ENCODE results near the gene GLT1D1. TPM values are rescaled to one million over a fixed set of nuclear protein-coding genes. Genes with fewer than 3 reads are reported as not detected.

GLT1D1 gene
- total and polyA plus RNA-seq, 5 donors from 2014 or later = 0.07 to 0.08 TPM; not detected in 3

DNA sequence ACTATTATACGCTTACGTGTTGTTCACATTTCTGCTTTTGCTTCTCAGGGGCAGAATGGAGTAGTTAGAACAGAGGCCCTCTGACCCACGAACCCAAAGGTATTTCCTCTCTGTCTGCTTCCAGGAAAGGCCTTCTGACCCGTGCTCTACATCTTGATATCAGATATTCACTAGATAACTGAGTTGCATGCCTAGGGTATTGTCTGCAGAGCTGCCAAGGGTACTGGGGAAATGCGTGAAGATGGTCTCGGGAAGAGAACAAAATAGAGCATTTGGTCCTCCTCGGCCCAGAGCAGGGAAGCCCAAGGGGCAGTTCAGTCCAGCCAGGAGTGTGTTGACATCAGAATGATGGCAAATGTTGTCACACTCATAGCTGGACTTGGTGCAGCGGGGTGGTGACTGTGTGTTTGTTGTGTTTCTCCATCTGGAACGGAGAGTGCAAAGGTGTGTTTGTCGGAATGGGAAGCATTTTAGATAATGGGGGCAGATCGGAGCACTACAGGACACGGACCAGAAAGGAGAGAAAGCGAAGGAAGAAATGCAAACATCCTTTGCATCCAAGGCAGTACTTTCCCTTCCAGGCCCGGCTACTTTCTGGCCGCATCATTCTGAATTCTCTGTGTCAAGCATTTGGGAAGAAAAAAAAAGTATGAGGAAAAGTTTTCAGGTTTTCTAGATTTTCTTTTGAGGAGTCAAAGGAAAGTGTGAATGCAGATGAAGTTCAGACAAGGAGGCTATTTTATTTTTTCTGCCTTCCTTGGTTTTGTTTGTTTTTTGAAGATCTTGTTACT is 8.1 kb downstream of the GLT1D1 start:
- peaks cover 0 to 2% (median 0%) of the 10 kb centered on the region in 7 donors for H3K9me3 Mint-ChIP-seq
- no peak for ATAC-seq (ENCODE audit: low read depth in 2 of 2)

DNA sequence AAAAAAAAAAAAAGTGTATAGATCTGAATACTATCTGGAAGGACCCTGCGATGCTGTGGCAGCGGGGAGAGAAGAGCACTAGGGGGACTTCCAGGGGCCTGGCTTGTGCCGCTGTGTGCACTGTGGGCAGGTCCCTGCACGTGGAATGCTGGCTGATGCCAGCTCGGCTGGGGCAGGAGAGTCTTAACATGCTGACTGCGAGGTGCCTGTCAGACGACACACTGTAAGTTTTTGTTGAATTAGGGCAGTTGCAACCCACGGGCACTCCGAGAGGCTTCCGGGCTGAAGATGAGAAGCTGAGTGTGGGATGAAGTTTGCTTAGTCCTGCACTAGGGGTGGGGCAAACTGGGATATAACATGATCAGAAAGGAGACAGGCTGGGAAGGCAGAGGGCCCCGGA is 10.7 kb downstream of the GLT1D1 start:
- Mint-ChIP-seq H3K36me3 (no peaks in the 10 kb centered on the region), H3K4me3 (no peak overlapping the region), H3K27ac (no peak overlapping the region), H3K9me3 (peaks cover 0 to 2% (median 0%) of the 10 kb centered on the region in 7 donors), H3K4me1 (no peaks in the 10 kb centered on the region), H3K27me3 (no peaks in the 10 kb centered on the region)
- H3K9me3 ChIP-seq (ENCODE audit: control insufficient read depth in 2 of 2, low read length in 2 of 2) = no peaks in the 10 kb centered on the region
- no peak overlapping the region for H3K27ac ChIP-seq (ENCODE audit: insufficient read depth, low read length, poor library complexity, severe bottlenecking)
- H3K4me1 ChIP-seq (ENCODE audit: control insufficient read depth, insufficient read depth, low read length, poor library complexity, severe bottlenecking) = no peaks in the 10 kb centered on the region
- H3K4me3 ChIP-seq (ENCODE audit: low read depth, low read length) = no peak overlapping the region
- no peak for DNase-seq
- no peaks in the 10 kb centered on the region for H3K27me3 ChIP-seq (ENCODE audit: control insufficient read depth, insufficient read depth, low read length)
- ATAC-seq (ENCODE audit: low read depth in 2 of 2) = no peak
- no peaks in the 10 kb centered on the region for H3K36me3 ChIP-seq (ENCODE audit: control insufficient read depth, insufficient read depth, low read length)

More for the DNA sequence above, 8.1 kb downstream of the GLT1D1 start:
- Histone ChIP-seq H3K4me3 (ENCODE audit: low read depth, low read length) (no peak overlapping the region), H3K4me1 (ENCODE audit: control insufficient read depth, insufficient read depth, low read length, poor library complexity, severe bottlenecking) (no peaks in the 10 kb centered on the region), H3K27ac (ENCODE audit: insufficient read depth, low read length, poor library complexity, severe bottlenecking) (no peak overlapping the region), H3K36me3 (ENCODE audit: control insufficient read depth, insufficient read depth, low read length) (no peaks in the 10 kb centered on the region), H3K27me3 (ENCODE audit: control insufficient read depth, insufficient read depth, low read length) (no peaks in the 10 kb centered on the region), H3K9me3 (ENCODE audit: control insufficient read depth in 2 of 2, low read length in 2 of 2) (no peaks in the 10 kb centered on the region)
- Mint-ChIP-seq H3K27ac (no peak overlapping the region), H3K27me3 (peaks cover 12% of the 10 kb centered on the region), H3K4me3 (no peak overlapping the region), H3K36me3 (no peaks in the 10 kb centered on the region), H3K4me1 (no peaks in the 10 kb centered on the region)
- DNase-seq = no peak

DNA sequence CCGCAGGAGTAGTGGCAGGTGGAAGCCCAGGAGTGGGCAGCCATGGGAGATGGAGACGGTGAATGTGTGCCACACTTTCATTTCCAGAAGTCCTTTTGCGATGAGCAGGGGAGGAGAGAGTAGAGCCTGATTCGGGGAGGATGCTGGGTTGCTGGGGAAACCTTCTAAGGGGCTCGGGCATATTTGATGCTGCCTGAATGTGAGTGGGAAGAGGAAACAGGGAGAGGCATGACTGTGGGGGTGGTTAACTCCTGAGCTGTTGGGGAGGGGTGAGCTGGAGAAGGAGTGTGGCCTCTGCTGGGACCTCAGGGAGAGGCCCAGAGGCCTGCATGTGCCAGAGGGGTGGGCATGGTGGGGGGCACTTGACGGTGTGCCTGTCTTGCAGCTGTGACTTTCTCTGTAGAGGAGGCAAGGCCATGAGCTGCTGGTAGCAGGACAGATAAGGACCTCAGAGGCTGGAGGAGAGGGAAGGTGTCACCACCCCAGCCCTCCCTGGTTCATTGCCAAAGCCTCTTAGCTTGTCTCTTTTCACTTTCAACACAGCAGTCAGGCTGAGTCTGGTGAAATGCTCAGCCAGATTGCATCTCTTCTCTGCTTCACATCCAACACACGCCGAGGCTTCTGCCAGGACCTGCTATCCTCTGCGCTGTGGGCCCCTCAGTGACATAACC is 11.4 kb downstream of the GLT1D1 start:
- Histone ChIP-seq H3K36me3 (ENCODE audit: control insufficient read depth, insufficient read depth, low read length) (no peaks in the 10 kb centered on the region), H3K27ac (ENCODE audit: insufficient read depth, low read length, poor library complexity, severe bottlenecking) (no peak overlapping the region), H3K4me3 (ENCODE audit: low read depth, low read length) (no peak overlapping the region), H3K27me3 (ENCODE audit: control insufficient read depth, insufficient read depth, low read length) (no peaks in the 10 kb centered on the region), H3K4me1 (ENCODE audit: control insufficient read depth, insufficient read depth, low read length, poor library complexity, severe bottlenecking) (no peaks in the 10 kb centered on the region), H3K9me3 (ENCODE audit: control insufficient read depth in 2 of 2, low read length in 2 of 2) (no peaks in the 10 kb centered on the region)
- Mint-ChIP-seq H3K4me1 (no peaks in the 10 kb centered on the region), H3K9me3 (peaks cover 0 to 2% (median 0%) of the 10 kb centered on the region in 7 donors), H3K27ac (no peak overlapping the region), H3K27me3 (no peaks in the 10 kb centered on the region), H3K4me3 (no peak overlapping the region), H3K36me3 (no peaks in the 10 kb centered on the region)
- DNase-seq (no peak), ATAC-seq (ENCODE audit: low read depth in 2 of 2) (no peak)

DNA sequence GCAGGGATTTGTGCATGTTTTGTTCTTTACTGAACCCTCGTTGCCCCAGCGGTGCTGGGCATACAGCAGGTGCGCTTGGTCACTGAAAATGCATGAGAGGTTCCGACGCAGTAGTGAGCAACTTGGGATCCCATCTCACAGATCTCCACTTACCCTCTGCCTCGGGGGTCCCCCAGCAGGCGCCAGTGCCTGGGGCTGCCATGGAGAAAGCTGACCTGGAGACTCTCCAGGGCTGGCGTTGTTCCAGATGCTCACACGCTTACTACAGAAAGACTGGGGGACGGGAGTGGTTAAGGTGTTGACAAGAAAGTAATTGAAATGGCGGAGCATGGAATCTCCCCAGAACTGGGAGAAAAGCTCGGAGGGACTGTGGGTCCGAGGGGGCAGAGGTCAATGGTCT is 14.2 kb downstream of the GLT1D1 start:
- Mint-ChIP-seq H3K4me1 (no peaks in the 10 kb centered on the region), H3K4me3 (no peak overlapping the region), H3K9me3 (peaks cover 0 to 7% (median 1%) of the 10 kb centered on the region in 7 donors), H3K27me3 (no peaks in the 10 kb centered on the region), H3K27ac (no peak overlapping the region), H3K36me3 (no peaks in the 10 kb centered on the region)
- H3K27me3 ChIP-seq (ENCODE audit: control insufficient read depth, insufficient read depth, low read length) = no peaks in the 10 kb centered on the region
- no peak for ATAC-seq (ENCODE audit: low read depth in 2 of 2)
- H3K4me1 ChIP-seq (ENCODE audit: control insufficient read depth, insufficient read depth, low read length, poor library complexity, severe bottlenecking) = no peaks in the 10 kb centered on the region
- no peak for DNase-seq
- H3K4me3 ChIP-seq (ENCODE audit: low read depth, low read length) = no peak overlapping the region
- H3K9me3 ChIP-seq (ENCODE audit: control insufficient read depth in 2 of 2, low read length in 2 of 2) = no peaks in the 10 kb centered on the region
- H3K36me3 ChIP-seq (ENCODE audit: control insufficient read depth, insufficient read depth, low read length) = no peaks in the 10 kb centered on the region
- no peak overlapping the region for H3K27ac ChIP-seq (ENCODE audit: insufficient read depth, low read length, poor library complexity, severe bottlenecking)

DNA sequence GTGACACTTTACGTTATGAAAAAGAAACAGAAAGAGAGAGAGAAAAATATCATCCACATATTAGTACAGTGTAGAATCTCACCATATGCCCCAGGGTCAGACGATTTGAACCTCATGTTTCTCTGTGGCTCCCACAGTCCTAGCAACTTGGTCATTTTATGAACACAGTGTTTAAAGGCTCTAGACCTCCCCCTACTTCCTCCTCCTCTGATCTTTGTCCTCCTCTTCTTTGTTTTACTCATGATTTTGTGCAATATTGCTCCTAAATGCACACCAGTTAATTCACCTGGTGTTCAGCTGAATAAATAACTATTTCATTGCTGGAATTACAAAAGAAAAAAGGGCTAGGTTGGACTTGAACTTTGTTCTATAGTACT is 18.2 kb downstream of the GLT1D1 start:
- H3K27ac ChIP-seq (ENCODE audit: insufficient read depth, low read length, poor library complexity, severe bottlenecking) = no peak overlapping the region
- H3K9me3 ChIP-seq (ENCODE audit: control insufficient read depth in 2 of 2, low read length in 2 of 2) = peaks cover 3 to 4% of the 10 kb centered on the region in 2 experiments
- H3K36me3 Mint-ChIP-seq = no peaks in the 10 kb centered on the region
- no peaks in the 10 kb centered on the region for H3K4me1 Mint-ChIP-seq
- no peaks in the 10 kb centered on the region for H3K27me3 Mint-ChIP-seq
- H3K4me3 Mint-ChIP-seq = no peak overlapping the region
- DNase-seq (no peak), ATAC-seq (ENCODE audit: low read depth in 2 of 2) (no peak)
- no peaks in the 10 kb centered on the region for H3K36me3 ChIP-seq (ENCODE audit: control insufficient read depth, insufficient read depth, low read length)
- H3K27me3 ChIP-seq (ENCODE audit: control insufficient read depth, insufficient read depth, low read length) = no peaks in the 10 kb centered on the region
- H3K4me1 ChIP-seq (ENCODE audit: control insufficient read depth, insufficient read depth, low read length, poor library complexity, severe bottlenecking) = no peaks in the 10 kb centered on the region
- no peak overlapping the region for H3K4me3 ChIP-seq (ENCODE audit: low read depth, low read length)
- H3K9me3 Mint-ChIP-seq = peaks cover 0 to 11% (median 5%) of the 10 kb centered on the region in 7 donors
- H3K27ac Mint-ChIP-seq = no peak overlapping the region

DNA sequence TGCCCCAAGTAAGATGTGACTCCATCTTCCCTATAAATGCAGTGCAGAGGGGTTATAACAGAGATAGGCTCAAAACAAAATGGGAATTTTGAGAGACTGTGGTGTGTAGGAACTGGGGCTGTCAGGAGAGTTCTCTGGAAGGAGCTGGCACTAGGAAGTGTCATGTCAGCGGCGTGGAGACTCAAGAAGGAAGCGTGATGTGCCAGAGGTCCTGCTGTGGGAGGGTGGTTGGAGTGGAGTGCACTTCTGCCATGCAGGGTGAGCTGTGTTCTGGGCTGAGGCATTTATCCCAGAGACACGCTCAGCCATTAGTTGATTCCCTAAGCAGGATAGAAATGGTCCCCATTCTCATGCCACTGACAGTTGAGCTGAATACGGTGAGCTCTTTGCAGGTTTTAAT is 19.0 kb downstream of the GLT1D1 start:
- ATAC-seq (ENCODE audit: low read depth in 2 of 2) (no peak), DNase-seq (no peak)
- Histone ChIP-seq H3K4me1 (ENCODE audit: control insufficient read depth, insufficient read depth, low read length, poor library complexity, severe bottlenecking) (no peaks in the 10 kb centered on the region), H3K9me3 (ENCODE audit: control insufficient read depth in 2 of 2, low read length in 2 of 2) (peaks cover 11 to 12% of the 10 kb centered on the region in 2 experiments), H3K36me3 (ENCODE audit: control insufficient read depth, insufficient read depth, low read length) (no peaks in the 10 kb centered on the region), H3K27me3 (ENCODE audit: control insufficient read depth, insufficient read depth, low read length) (no peaks in the 10 kb centered on the region), H3K4me3 (ENCODE audit: low read depth, low read length) (no peak overlapping the region), H3K27ac (ENCODE audit: insufficient read depth, low read length, poor library complexity, severe bottlenecking) (no peak overlapping the region)
- Mint-ChIP-seq H3K9me3 (peaks cover under 1 to 19% (median 5%) of the 10 kb centered on the region in 7 donors), H3K4me1 (no peaks in the 10 kb centered on the region), H3K27ac (no peak overlapping the region), H3K27me3 (no peaks in the 10 kb centered on the region), H3K36me3 (no peaks in the 10 kb centered on the region), H3K4me3 (no peak overlapping the region)

DNA sequence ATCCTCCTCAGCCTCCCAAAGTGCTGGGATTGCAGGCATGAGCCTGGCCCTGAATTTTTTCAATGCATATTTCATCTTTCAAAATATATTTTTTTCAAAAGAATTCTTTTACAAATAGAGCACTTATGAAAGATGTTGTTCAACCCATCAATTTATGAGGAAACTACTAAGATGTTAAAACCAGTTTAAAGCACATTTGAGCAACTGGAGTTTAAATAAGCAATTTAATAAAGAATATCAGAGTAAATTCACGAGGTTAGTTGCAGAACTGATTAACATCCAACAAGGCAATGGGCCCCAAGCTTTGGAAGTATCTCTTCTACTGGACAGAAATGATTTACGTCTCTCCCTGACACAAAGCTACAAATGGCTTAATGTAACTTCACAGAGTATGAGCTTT is 23.3 kb downstream of the GLT1D1 start:
- Mint-ChIP-seq H3K4me3 (no peak overlapping the region), H3K4me1 (no peaks in the 10 kb centered on the region), H3K9me3 (peaks cover 0 to 28% (median 6%) of the 10 kb centered on the region in 7 donors), H3K36me3 (no peaks in the 10 kb centered on the region), H3K27ac (no peak overlapping the region), H3K27me3 (no peaks in the 10 kb centered on the region)
- Histone ChIP-seq H3K27me3 (ENCODE audit: control insufficient read depth, insufficient read depth, low read length) (no peaks in the 10 kb centered on the region), H3K27ac (ENCODE audit: insufficient read depth, low read length, poor library complexity, severe bottlenecking) (no peak overlapping the region), H3K4me1 (ENCODE audit: control insufficient read depth, insufficient read depth, low read length, poor library complexity, severe bottlenecking) (no peaks in the 10 kb centered on the region), H3K9me3 (ENCODE audit: control insufficient read depth in 2 of 2, low read length in 2 of 2) (peaks cover 12 to 17% of the 10 kb centered on the region in 2 experiments), H3K36me3 (ENCODE audit: control insufficient read depth, insufficient read depth, low read length) (no peaks in the 10 kb centered on the region), H3K4me3 (ENCODE audit: low read depth, low read length) (no peak overlapping the region)
- ATAC-seq (ENCODE audit: low read depth in 2 of 2) (no peak), DNase-seq (no peak)
